PC-9 (cell line): Measurements from ENCODE around the gene PCDH9. TPM values are rescaled to one million over a fixed set of nuclear protein-coding genes. Genes with fewer than 3 reads are reported as not detected.

Experiments used
- BruUV-seq: library from RNA; stranded (reverse); fragments of 400-500 nt; replicated peaks from 2 replicates; lab custom pipeline; 2021; lab: Mats Ljungman, UMichigan
- CTCF ChIA-PET: fragments of 300-600 bp; sonication (Branson Sonifier 250); formaldehyde crosslinking; loops from one replicate; lab custom pipeline; 2022; ENCODE audit warnings: antibody characterized with exemption; lab: Charles Lee
- POLR2A ChIA-PET: fragments of 300-600 bp; sonication (Branson Sonifier 250); formaldehyde crosslinking; loops from one replicate; lab custom pipeline; 2022; ENCODE audit warnings: antibody characterized with exemption; ENCODE audit not compliant: unreplicated experiment; lab: Charles Lee
- DNase-seq, 2 experiments: peaks; one replicate each; pipeline versions ENCODE4 v3.0.0 to v3.0.0-alpha.2; 2015 to 2022; ENCODE audit warnings: mixed read lengths in 1 of 2
- H2AFZ ChIP-seq: fragments of 200-600 bp; sonication (generic); 2 replicates; pipeline ENCODE4 v1.8.1; 2017; ENCODE audit warnings: antibody characterized with exemption
- H3F3A ChIP-seq: fragments of 200-600 bp; sonication (generic); 2 replicates; pipeline ENCODE4 v1.8.1; 2017; ENCODE audit warnings: antibody characterized with exemption, mild to moderate bottlenecking, low read depth; ENCODE audit not compliant: insufficient read depth
- H3K27ac ChIP-seq: fragments of 200-600 bp; sonication (generic); 2 replicates; pipeline ENCODE4 v1.6.1; 2016; ENCODE audit warnings: mixed run types
- H3K27me3 ChIP-seq: fragments of 200-600 bp; sonication (generic); 2 replicates; pipeline ENCODE4 v1.6.1; 2016; ENCODE audit warnings: low read depth, mixed run types; ENCODE audit not compliant: insufficient read depth
- H3K36me3 ChIP-seq: fragments of 200-600 bp; sonication (generic); 2 replicates; pipeline ENCODE4 v1.6.1; 2016; ENCODE audit warnings: low read depth, mixed run types
- H3K4me1 ChIP-seq: fragments of 200-600 bp; sonication (generic); replicated peaks from 2 replicates; pipeline ENCODE4 v1.6.1; 2016; ENCODE audit warnings: mixed run types; ENCODE audit not compliant: insufficient read depth
- H3K4me2 ChIP-seq: fragments of 200-600 bp; sonication (generic); 2 replicates; pipeline ENCODE4 v1.6.1; 2017; ENCODE audit warnings: mixed run types
- H3K4me3 ChIP-seq: fragments of 200-600 bp; sonication (generic); 2 replicates; pipeline ENCODE4 v1.6.1; 2016; ENCODE audit warnings: mixed run types
- H3K79me2 ChIP-seq: fragments of 200-600 bp; sonication (generic); 2 replicates; pipeline ENCODE4 v1.6.1; 2017; ENCODE audit warnings: low read depth, mixed run types
- H3K9me2 ChIP-seq: fragments of 200-600 bp; sonication (generic); 2 replicates; pipeline ENCODE4 v1.8.1; 2017; ENCODE audit warnings: mild to moderate bottlenecking; ENCODE audit not compliant: insufficient read depth
- H3K9me3 ChIP-seq: fragments of 200-600 bp; sonication (generic); 2 replicates; pipeline ENCODE4 v1.8.1; 2016; ENCODE audit warnings: low read depth; ENCODE audit not compliant: insufficient read depth
- H4K20me1 ChIP-seq: fragments of 200-600 bp; sonication (generic); 2 replicates; pipeline ENCODE4 v1.8.1; 2017; ENCODE audit not compliant: insufficient read depth
- EZH2 ChIP-seq: fragments of 200-600 bp; sonication (generic); IDR thresholded peaks from 2 replicates; pipeline ENCODE4 v1.8.0; 2017; ENCODE audit warnings: antibody characterized with exemption, low read depth
- intact Hi-C: fragments of 100-400 bp; cut with micrococcal nuclease; formaldehyde crosslinking; loops from one replicate; pipeline ENCODE4 v1.10.0; 2022; ENCODE audit not compliant: unreplicated experiment
- total RNA-seq: library from RNA; stranded (reverse); gene quantifications from 2 replicates; pipeline ENCODE4 v1.2.3, GENCODE V29; 2021
- TF ChIP-seq, protein P1 (sequence below): fragments of 200-600 bp; sonication (generic); conservative IDR thresholded peaks from 2 replicates; pipeline ENCODE4 v1.6.1; 2017; ENCODE audit warnings: mixed run types, antibody characterized with exemption, mild to moderate bottlenecking, moderate library complexity

PCDH9 gene
- total RNA-seq, 1 experiment from 2014 or later = 0.37 TPM

DNA sequence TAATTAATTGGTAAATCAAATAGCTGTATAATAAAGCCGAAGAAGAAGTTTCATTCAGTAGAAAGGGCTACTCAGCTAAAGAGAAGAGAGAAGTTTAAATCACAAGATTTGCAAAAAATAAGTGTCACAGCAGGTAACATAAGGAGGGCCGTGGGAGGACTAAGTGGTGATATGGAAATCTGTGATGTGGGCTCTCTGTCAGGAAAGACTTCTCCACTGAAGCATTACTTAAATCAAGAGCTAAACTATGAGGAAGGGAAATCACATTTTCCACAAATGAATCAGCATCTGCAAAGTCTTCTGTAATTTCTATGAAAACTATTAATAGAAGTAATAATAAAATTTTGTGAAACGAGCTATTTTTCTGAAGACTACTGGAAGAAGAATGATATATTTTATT, 153.8 kb downstream of the PCDH9 start:
- H3K4me1 ChIP-seq = no peaks in the 10 kb centered on the region
- no peaks in the 10 kb centered on the region for H3K36me3 ChIP-seq
- H3K27ac ChIP-seq = no peak overlapping the region
- H3K27me3 ChIP-seq = no peaks in the 10 kb centered on the region
- DNase-seq = no peak
- H3K4me3 ChIP-seq = no peak overlapping the region
- H3K79me2 ChIP-seq = no peaks in the 10 kb centered on the region
- ChIA-PET POLR2A (no interaction called here), CTCF (no interaction called here)
- intact Hi-C loops = no loop called here
- no peak for TF ChIP-seq EZH2
- TF ChIP-seq, protein P1, sequence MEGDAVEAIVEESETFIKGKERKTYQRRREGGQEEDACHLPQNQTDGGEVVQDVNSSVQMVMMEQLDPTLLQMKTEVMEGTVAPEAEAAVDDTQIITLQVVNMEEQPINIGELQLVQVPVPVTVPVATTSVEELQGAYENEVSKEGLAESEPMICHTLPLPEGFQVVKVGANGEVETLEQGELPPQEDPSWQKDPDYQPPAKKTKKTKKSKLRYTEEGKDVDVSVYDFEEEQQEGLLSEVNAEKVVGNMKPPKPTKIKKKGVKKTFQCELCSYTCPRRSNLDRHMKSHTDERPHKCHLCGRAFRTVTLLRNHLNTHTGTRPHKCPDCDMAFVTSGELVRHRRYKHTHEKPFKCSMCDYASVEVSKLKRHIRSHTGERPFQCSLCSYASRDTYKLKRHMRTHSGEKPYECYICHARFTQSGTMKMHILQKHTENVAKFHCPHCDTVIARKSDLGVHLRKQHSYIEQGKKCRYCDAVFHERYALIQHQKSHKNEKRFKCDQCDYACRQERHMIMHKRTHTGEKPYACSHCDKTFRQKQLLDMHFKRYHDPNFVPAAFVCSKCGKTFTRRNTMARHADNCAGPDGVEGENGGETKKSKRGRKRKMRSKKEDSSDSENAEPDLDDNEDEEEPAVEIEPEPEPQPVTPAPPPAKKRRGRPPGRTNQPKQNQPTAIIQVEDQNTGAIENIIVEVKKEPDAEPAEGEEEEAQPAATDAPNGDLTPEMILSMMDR = no peak
- no peak overlapping the region for H3K4me2 ChIP-seq
- no TSS peak for BruUV-seq
- H3K9me3 ChIP-seq = no peaks in the 10 kb centered on the region
- H4K20me1 ChIP-seq = no peaks in the 10 kb centered on the region
- no peaks in the 10 kb centered on the region for H3K9me2 ChIP-seq
- no peaks in the 10 kb centered on the region for H3F3A ChIP-seq
- H2AFZ ChIP-seq = no peak overlapping the region

DNA sequence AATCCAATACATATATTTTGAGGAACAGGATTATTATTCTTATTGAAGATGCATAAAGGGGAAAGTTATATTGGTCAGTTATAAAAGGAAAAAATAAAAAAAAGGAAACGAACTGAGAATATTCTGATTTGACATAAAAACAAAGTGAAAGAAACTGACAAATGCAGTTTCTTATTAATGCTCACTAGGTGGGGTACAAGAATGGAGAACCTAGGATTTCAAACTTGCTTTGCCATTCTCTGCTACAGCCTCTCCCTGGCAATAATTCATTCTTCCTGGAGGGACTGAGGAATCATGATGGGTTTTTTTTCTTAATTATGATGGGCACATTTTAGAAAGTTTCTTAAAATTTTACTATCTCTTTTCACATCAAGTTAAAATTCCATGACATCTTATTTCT, 154.9 kb downstream of the PCDH9 start:
- H3K79me2 ChIP-seq = no peaks in the 10 kb centered on the region
- CTCF ChIA-PET = no interaction called here
- no peaks in the 10 kb centered on the region for H4K20me1 ChIP-seq
- no peaks in the 10 kb centered on the region for H3K36me3 ChIP-seq
- no peak overlapping the region for H2AFZ ChIP-seq
- H3K9me2 ChIP-seq = no peaks in the 10 kb centered on the region
- no peaks in the 10 kb centered on the region for H3K27me3 ChIP-seq
- H3K27ac ChIP-seq = no peak overlapping the region
- BruUV-seq = no TSS peak
- H3K9me3 ChIP-seq = no peaks in the 10 kb centered on the region
- H3F3A ChIP-seq = no peaks in the 10 kb centered on the region
- POLR2A ChIA-PET = no interaction called here
- no peak overlapping the region for H3K4me2 ChIP-seq
- H3K4me3 ChIP-seq = no peak overlapping the region
- no peak for DNase-seq
- intact Hi-C loops = no loop called here
- no peaks in the 10 kb centered on the region for H3K4me1 ChIP-seq
- TF ChIP-seq, protein P1 = no peak
- TF ChIP-seq EZH2 = no peak

DNA sequence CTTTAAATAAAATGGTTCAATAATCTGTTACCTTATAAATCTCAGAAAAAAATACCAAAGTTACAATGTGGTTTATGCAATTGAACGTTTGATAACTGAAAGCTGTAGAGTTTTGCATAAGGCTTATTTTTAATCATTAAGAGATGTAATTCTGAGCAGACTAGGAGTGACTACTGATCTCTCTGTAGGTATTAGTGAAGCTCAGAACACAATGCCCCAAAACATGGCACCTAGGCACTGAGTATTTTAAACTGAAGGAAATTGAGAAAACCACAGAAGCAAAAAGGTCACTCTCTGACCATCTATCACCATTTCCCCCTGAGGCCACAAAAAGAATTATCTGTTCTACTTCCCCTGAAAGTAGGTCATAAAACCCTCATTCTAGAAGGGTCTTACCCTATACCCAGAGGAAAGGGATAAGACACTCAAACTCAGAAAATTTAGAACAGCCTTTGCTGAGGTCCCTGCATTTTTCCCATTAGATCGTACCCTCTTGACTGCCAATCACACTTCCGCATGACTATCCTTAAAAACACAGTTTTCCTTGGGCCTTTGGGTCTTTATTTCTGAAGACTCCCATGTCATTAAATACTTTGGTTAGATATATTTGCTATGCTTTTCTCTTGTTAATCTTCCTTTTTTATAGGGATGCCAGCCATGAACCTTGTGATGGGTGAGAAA, 158.1 kb downstream of the PCDH9 start:
- DNase-seq = no peak
- Histone ChIP-seq H4K20me1 (no peaks in the 10 kb centered on the region), H3K4me1 (no peaks in the 10 kb centered on the region), H2AFZ (no peak overlapping the region), H3K9me2 (no peaks in the 10 kb centered on the region), H3K27ac (no peak overlapping the region), H3K4me2 (no peak overlapping the region), H3K36me3 (no peaks in the 10 kb centered on the region), H3K27me3 (no peaks in the 10 kb centered on the region), H3K9me3 (no peaks in the 10 kb centered on the region), H3K4me3 (no peak overlapping the region), H3K79me2 (no peaks in the 10 kb centered on the region), H3F3A (no peaks in the 10 kb centered on the region)
- ChIA-PET POLR2A (no interaction called here), CTCF (interaction anchor here (0.7 kb wide), 1 partner anchor 18 kb away, joined by 9 read pairs; no protein-coding TSS in a partner anchor)
- no TSS peak for BruUV-seq
- TF ChIP-seq EZH2 = no peak
- TF ChIP-seq, protein P1 = no peak
- intact Hi-C loops = no loop called here
